Pancreas (tissue), 10 donors: Measurements from ENCODE around the gene TNNI2. TPM values are rescaled to one million over a fixed set of nuclear protein-coding genes. Genes with fewer than 3 reads are reported as not detected.

Source experiments
- ATAC-seq, 4 donors: fragments of 200-7000 bp; cut with Tn5 transposase; one replicate each; pipeline versions ENCODE4 v1.8.0 to v1.9.1; 2020; ENCODE audit warnings: mild to moderate bottlenecking in 4 of 4, moderate library complexity in 4 of 4
- DNase-seq, 6 donors: peaks; one replicate each; pipeline ENCODE4 v3.0.0-alpha.2; 2020
- FAIRE-seq: peaks from 2 replicates; lab custom pipeline; 2012; peaks lifted over from hg19 to GRCh38; lab: Jason Lieb, UNC
- H3K27ac ChIP-seq, 4 donors: fragments of 200-600 bp; sonication (generic); 1 replicate in 3 of 4; 2 replicates in 1 of 4; pipeline versions ENCODE4 v1.5.0 to v1.8.0; 2020
- H3K27me3 ChIP-seq, 4 donors: fragments of 200-600 bp; one replicate each; pipeline ENCODE4 v1.8.0; 2021
- H3K36me3 ChIP-seq, 3 donors: fragments of 200-600 bp; sonication (generic) in 1 of 3; one replicate each; pipeline versions ENCODE4 v1.5.0 to v1.8.0; 2020 to 2021
- H3K4me1 ChIP-seq, 3 donors: fragments of 200-600 bp; one replicate each; pipeline ENCODE4 v1.8.0; 2021
- H3K4me3 ChIP-seq, 4 donors: fragments of 200-600 bp; sonication (generic) in 2 of 4; one replicate each; pipeline versions ENCODE4 v1.5.0 to v1.8.0; 2020 to 2021
- H3K9me3 ChIP-seq, 4 donors: fragments of 200-600 bp; one replicate each; pipeline ENCODE4 v1.8.0; 2021
- WGBS, 2 donors: extraction: QIAGEN DNeasy Blood & Tissue Kit; methylation state at CpG; one replicate each; pipeline ENCODE4 v1.1.7; 2013; 5-methylcytosine and 5-hydroxymethylcytosine counted together
- intact Hi-C, 3 donors: fragments of 100-400 bp; cut with DNase I; formaldehyde crosslinking; loops; one replicate each; pipeline versions ENCODE4 v1.11.1 to v1.14.2; 2022
- polyA plus RNA-seq, 2 donors: library from polyadenylated mRNA; stranded (reverse); fragments of 200-250 nt; gene quantifications; one replicate each; pipeline ENCODE4 v1.2.3, GENCODE V29; 2013
- total RNA-seq, 6 donors: library from RNA; stranded (reverse); fragmentation: NEBNext Ultra II Directional in 4 of 6; extraction: Animal tissue kit (Norgen Biotek cat#: 25700) in 4 of 6; gene quantifications; one replicate each; pipeline versions ENCODE4 v1.2.1 to v1.2.4, GENCODE V29; 2021 to 2023
- TF ChIP-seq, protein P1 (sequence below), 4 donors: fragments of 200-600 bp; sonication (generic) in 3 of 4; IDR thresholded peaks; one replicate each; pipeline versions ENCODE4 v1.5.0 to v1.8.0; 2021; ENCODE audit warnings: antibody characterized with exemption in 4 of 4
- donor health status: healthy with polysubstance abuse.
- donor health status: DM: no; HTN: no; CAD: no; lungs with moderate emphysema.
- donor health status: DM: no; HTN: no; CAD: no.
- donor health status: control.
- donor health status: control.
- donor health status: Bipolar disorder and iron deficiency.
- donor health status: DM: yes; HTN: yes; CAD: no.
- donor health status: DM: no; HTN: no; CAD: no.
- donor health status: DM: no; HTN: no; CAD: no.
- donor health status: DM: yes; HTN: yes; CAD: no.

Gene TNNI2
- total and polyA plus RNA-seq, 8 donors, result 2.5 to 57.4 (median 6.6) TPM; not detected in 1

DNA sequence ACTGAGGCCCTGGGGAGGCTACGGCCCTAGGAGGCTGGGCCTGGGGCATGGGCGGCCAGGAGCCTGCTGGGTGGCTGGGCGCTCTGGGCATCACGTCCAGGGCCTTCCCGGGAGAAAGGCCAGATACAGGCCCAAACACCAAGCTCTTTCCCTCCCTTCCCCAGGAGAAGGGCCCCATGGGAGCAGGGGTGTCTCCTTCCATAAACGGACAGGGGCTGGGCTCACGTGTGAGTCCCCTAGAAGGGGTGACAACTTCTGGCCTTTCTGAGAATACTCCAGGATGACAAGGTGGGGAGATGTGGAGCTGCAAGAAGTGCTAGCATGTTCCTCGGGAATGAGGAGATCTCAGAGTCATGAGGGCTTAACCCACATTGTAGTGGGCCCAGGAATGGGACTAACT, 23.5 kb upstream of the TNNI2 start:
- Histone ChIP-seq H3K4me3 (no peak overlapping the region), H3K4me1 (no peaks in the 10 kb centered on the region), H3K27me3 (no peaks in the 10 kb centered on the region), H3K27ac (no peak overlapping the region), H3K36me3 (no peaks in the 10 kb centered on the region), H3K9me3 (no peaks in the 10 kb centered on the region)
- 88 to 92% methylated on average over 8 of the region's 8 CpGs for WGBS, 2 donors
- ATAC-seq (no peak), FAIRE-seq (no peak), DNase-seq (no peak)
- TF ChIP-seq, protein P1, sequence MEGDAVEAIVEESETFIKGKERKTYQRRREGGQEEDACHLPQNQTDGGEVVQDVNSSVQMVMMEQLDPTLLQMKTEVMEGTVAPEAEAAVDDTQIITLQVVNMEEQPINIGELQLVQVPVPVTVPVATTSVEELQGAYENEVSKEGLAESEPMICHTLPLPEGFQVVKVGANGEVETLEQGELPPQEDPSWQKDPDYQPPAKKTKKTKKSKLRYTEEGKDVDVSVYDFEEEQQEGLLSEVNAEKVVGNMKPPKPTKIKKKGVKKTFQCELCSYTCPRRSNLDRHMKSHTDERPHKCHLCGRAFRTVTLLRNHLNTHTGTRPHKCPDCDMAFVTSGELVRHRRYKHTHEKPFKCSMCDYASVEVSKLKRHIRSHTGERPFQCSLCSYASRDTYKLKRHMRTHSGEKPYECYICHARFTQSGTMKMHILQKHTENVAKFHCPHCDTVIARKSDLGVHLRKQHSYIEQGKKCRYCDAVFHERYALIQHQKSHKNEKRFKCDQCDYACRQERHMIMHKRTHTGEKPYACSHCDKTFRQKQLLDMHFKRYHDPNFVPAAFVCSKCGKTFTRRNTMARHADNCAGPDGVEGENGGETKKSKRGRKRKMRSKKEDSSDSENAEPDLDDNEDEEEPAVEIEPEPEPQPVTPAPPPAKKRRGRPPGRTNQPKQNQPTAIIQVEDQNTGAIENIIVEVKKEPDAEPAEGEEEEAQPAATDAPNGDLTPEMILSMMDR (IDR thresholded peaks at IDR 0.05), result no peak
- intact Hi-C loops, result no loop called here

- H3K27me3 ChIP-seq, result no peaks in the 10 kb centered on the region
- TF ChIP-seq, protein P1 (IDR thresholded peaks at IDR 0.05), result no peak
- no peak overlapping the region for H3K4me3 ChIP-seq
- 84 to 90% methylated on average over 7 of the region's 7 CpGs for WGBS, 2 donors
- no peak for ATAC-seq
- FAIRE-seq, result no peak
- no peaks in the 10 kb centered on the region for H3K36me3 ChIP-seq
- H3K9me3 ChIP-seq, result no peaks in the 10 kb centered on the region
- DNase-seq, result no peak
- H3K4me1 ChIP-seq, result no peaks in the 10 kb centered on the region
- H3K27ac ChIP-seq, result no peak overlapping the region
- intact Hi-C loops, result no loop called here
These were observed 23.0 kb upstream of the TNNI2 start for GRCh38 chr11:1815751-1816150.

- Histone ChIP-seq H3K4me1 (no peaks in the 10 kb centered on the region), H3K4me3 (no peak overlapping the region), H3K27ac (no peak overlapping the region), H3K9me3 (no peaks in the 10 kb centered on the region), H3K36me3 (no peaks in the 10 kb centered on the region), H3K27me3 (no peaks in the 10 kb centered on the region)
- no peak for DNase-seq
- TF ChIP-seq, protein P1 (IDR thresholded peaks at IDR 0.05), result no peak
- ATAC-seq, result no peak
- 84 to 89% methylated on average over 5 of the region's 5 CpGs for WGBS, 2 donors
- no peak for FAIRE-seq
- intact Hi-C loops, result no loop called here
These were observed 21.8 kb upstream of the TNNI2 start for GRCh38 chr11:1817000-1817399.

- ATAC-seq (no peak), FAIRE-seq (no peak), DNase-seq (no peak)
- TF ChIP-seq, protein P1 (IDR thresholded peaks at IDR 0.05), result no peak
- H3K36me3 ChIP-seq, result no peaks in the 10 kb centered on the region
- H3K4me3 ChIP-seq, result no peak overlapping the region
- intact Hi-C loops, result no loop called here
- no peaks in the 10 kb centered on the region for H3K27me3 ChIP-seq
- no peak overlapping the region for H3K27ac ChIP-seq
- no peaks in the 10 kb centered on the region for H3K4me1 ChIP-seq
- 80 to 88% methylated on average over 1 of the region's 1 CpG for WGBS, 2 donors
- H3K9me3 ChIP-seq, result no peaks in the 10 kb centered on the region
These were observed 21.3 kb upstream of the TNNI2 start for GRCh38 chr11:1817511-1817910.

GRCh38 chr11:1819074-1819473, 19.7 kb upstream of the TNNI2 start:
- Histone ChIP-seq H3K27ac (no peak overlapping the region), H3K4me1 (no peaks in the 10 kb centered on the region), H3K36me3 (no peaks in the 10 kb centered on the region), H3K9me3 (no peaks in the 10 kb centered on the region), H3K4me3 (no peak overlapping the region), H3K27me3 (no peaks in the 10 kb centered on the region)
- no peak for DNase-seq
- TF ChIP-seq, protein P1 (IDR thresholded peaks at IDR 0.05), result no peak
- no peak for FAIRE-seq
- intact Hi-C loops, result no loop called here
- ATAC-seq, result no peak
- WGBS, 2 donors, result 57 to 96% methylated on average over 3 of the region's 3 CpGs
